GM12875 (cell line): ENCODE results near the gene RSL24D1.

Source experiments
- H3K4me3 ChIP-seq: one replicate; pipeline ENCODE4 v1.5.1; 2011; ENCODE audit warnings: low read depth, low read length, control low read depth
- CTCF ChIP-seq: IDR thresholded peaks from 2 replicates; pipeline ENCODE4 v1.5.1; 2011; ENCODE audit warnings: low read depth, mild to moderate bottlenecking, control low read depth, inconsistent platforms, low read length, moderate library complexity, borderline replicate concordance; ENCODE audit not compliant: insufficient read depth

RSL24D1 gene

GRCh38 chr15:55218056-55218455, 21.3 kb upstream of the RSL24D1 start:
- no peak overlapping the region for H3K4me3 ChIP-seq
- no peak for TF ChIP-seq CTCF

- no peak for TF ChIP-seq CTCF
- H3K4me3 ChIP-seq = no peak overlapping the region
Measured at GRCh38 chr15:55204464-55204863, 7.7 kb upstream of the RSL24D1 start.

GRCh38 chr15:55202206-55202605, 5.5 kb upstream of the RSL24D1 start:
- no peak overlapping the region for H3K4me3 ChIP-seq
- TF ChIP-seq CTCF = no peak

- TF ChIP-seq CTCF = no peak
- H3K4me3 ChIP-seq = no peak overlapping the region
Measured at GRCh38 chr15:55198706-55199105, 2.0 kb upstream of the RSL24D1 start.

- TF ChIP-seq CTCF = no peak
- peak overlapping the region; percentile 83 for H3K4me3 ChIP-seq
Measured at GRCh38 chr15:55197719-55198118, 978 bp upstream of the RSL24D1 start.

GRCh38 chr15:55197362-55197705, 593 bp upstream of the RSL24D1 start:
- peak overlapping the region; percentile 83 for H3K4me3 ChIP-seq
- TF ChIP-seq CTCF = no peak

GRCh38 chr15:55195996-55196395, 745 bp downstream of the RSL24D1 start:
- H3K4me3 ChIP-seq = peak overlapping the region; percentile 83
- TF ChIP-seq CTCF = no peak

GRCh38 chr15:55194256-55194655, 2.5 kb downstream of the RSL24D1 start:
- no peak for TF ChIP-seq CTCF
- no peak overlapping the region for H3K4me3 ChIP-seq
